GM19468 (cell line): ENCODE data around the gene GPATCH3.
A peak's percentile ranks its signal among the peaks of the same experiment; 100 is the strongest.
"Not testable (repeated sequence)": the region's sequence is repeated elsewhere in the genome, so short reads cannot be mapped to it uniquely, and the experiment has no call there.

Experiments
- ATAC-seq: cut with Tn5 transposase; IDR thresholded peaks from one replicate; pipeline ENCODE4 v1.9.1; 2021; ENCODE audit warnings: mild to moderate bottlenecking, moderate library complexity, moderate number of reproducible peaks; ENCODE audit not compliant: unreplicated experiment; ENCODE audit errors: extremely low read depth

Gene GPATCH3

GRCh38 chr1:26900001-26900814 is at the start of gene GPATCH3:
Gene GPATCH3 (minus strand): TSS chr1:26900467. CDS start chr1:26900442, 25 bp downstream.
- ATAC-seq, result no peak

GRCh38 chr1:26949926-26950319 is 49.7 kb upstream of the GPATCH3 start:
- no peak for ATAC-seq

- ATAC-seq, result no peak
Observed at GRCh38 chr1:26949266-26949925, 49.1 kb upstream of the GPATCH3 start.

GRCh38 chr1:26948725-26949057 is 48.4 kb upstream of the GPATCH3 start:
- not testable (repeated sequence) for ATAC-seq

GRCh38 chr1:26946270-26946669 is 46.0 kb upstream of the GPATCH3 start:
- ATAC-seq, result no peak

GRCh38 chr1:26945728-26946127 is 45.5 kb upstream of the GPATCH3 start:
- ATAC-seq, result no peak

GRCh38 chr1:26945138-26945537 is 44.9 kb upstream of the GPATCH3 start:
- ATAC-seq, result no peak

GRCh38 chr1:26942656-26943055 is 42.4 kb upstream of the GPATCH3 start:
- ATAC-seq, result no peak

- no peak for ATAC-seq
Observed at GRCh38 chr1:26941311-26941710, 41.0 kb upstream of the GPATCH3 start.

- no peak for ATAC-seq
Observed at GRCh38 chr1:26938659-26939025, 38.4 kb upstream of the GPATCH3 start.

- no peak for ATAC-seq
Observed at GRCh38 chr1:26938004-26938658, 37.9 kb upstream of the GPATCH3 start.

GRCh38 chr1:26936823-26937222 is 36.6 kb upstream of the GPATCH3 start:
- no peak for ATAC-seq

- ATAC-seq, result no peak
Observed at GRCh38 chr1:26932531-26932930, 32.3 kb upstream of the GPATCH3 start.

- no peak for ATAC-seq
Observed at GRCh38 chr1:26923711-26924110, 23.4 kb upstream of the GPATCH3 start.

GRCh38 chr1:26922901-26923300 is 22.6 kb upstream of the GPATCH3 start:
- ATAC-seq, result no peak

- no peak for ATAC-seq
Observed at GRCh38 chr1:26922431-26922729, 22.1 kb upstream of the GPATCH3 start.

GRCh38 chr1:26921540-26922430 is 21.5 kb upstream of the GPATCH3 start, which contains the start of gene NUDC:
Gene NUDC (plus strand): TSS chr1:26921743. CDS start chr1:26921849, 106 bp downstream.
- peak; percentile 97 for ATAC-seq

GRCh38 chr1:26921126-26921539 is 20.9 kb upstream of the GPATCH3 start:
- no peak for ATAC-seq

- no peak for ATAC-seq
Observed at GRCh38 chr1:26915204-26915842, 15.1 kb upstream of the GPATCH3 start.
